Loucy (cell line): ENCODE data around the gene DPYSL4.
"Not testable (repeated sequence)": the region's sequence is repeated elsewhere in the genome, so short reads cannot be mapped to it uniquely, and the experiment has no call there.

Experiments used
- EZH2phosphoT487 ChIP-seq: fragments of 200-600 bp; IDR thresholded peaks from 2 replicates; pipeline ENCODE4 v1.6.1; 2018; ENCODE audit warnings: antibody characterized with exemption, mild to moderate bottlenecking, moderate library complexity, borderline replicate concordance
- TF ChIP-seq, protein P1 (sequence below): fragments of 200-600 bp; sonication (generic); conservative IDR thresholded peaks from 2 replicates; pipeline ENCODE4 v1.5.1; 2014; ENCODE audit warnings: mild to moderate bottlenecking, antibody characterized with exemption, low read length

DNA sequence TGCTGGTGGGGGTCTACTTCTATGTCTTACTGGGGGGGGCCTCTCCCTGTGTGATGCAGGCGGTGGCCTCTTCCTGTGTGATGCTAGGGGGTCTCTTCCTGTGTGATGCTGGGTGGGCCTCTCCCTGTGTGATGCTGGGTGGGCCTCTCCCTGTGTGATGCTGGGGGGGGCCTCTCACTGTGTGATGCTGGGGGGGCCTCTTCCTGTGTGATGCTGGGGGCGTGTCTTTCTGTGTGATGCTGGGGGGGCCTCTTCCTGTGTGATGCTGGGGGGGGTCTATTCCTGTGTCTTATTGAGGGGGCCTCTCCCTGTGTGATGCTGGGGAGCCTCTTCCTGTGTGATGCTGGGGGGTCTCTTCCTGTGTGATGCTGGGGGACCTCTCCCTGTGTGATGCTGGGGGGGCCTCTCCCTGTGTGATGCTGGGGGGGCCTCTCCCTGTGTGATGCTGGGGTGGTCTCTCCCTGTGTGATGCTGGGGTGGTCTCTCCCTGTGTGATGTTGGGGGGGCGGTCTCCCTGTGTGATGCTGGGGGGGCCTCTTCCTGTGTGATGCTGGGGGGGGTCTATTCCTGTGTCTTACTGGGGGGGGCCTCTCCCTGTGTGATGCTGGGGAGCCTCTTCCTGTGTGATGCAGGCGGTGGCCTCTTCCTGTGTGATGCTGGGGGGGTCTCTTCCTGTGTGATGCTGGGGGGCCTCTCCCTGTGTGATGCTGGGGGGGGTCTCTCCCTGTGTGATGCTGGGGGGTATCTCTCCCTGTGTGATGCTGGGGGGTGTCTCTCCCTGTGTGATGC is 25.7 kb upstream of the DPYSL4 start:
- TF ChIP-seq, protein P1, sequence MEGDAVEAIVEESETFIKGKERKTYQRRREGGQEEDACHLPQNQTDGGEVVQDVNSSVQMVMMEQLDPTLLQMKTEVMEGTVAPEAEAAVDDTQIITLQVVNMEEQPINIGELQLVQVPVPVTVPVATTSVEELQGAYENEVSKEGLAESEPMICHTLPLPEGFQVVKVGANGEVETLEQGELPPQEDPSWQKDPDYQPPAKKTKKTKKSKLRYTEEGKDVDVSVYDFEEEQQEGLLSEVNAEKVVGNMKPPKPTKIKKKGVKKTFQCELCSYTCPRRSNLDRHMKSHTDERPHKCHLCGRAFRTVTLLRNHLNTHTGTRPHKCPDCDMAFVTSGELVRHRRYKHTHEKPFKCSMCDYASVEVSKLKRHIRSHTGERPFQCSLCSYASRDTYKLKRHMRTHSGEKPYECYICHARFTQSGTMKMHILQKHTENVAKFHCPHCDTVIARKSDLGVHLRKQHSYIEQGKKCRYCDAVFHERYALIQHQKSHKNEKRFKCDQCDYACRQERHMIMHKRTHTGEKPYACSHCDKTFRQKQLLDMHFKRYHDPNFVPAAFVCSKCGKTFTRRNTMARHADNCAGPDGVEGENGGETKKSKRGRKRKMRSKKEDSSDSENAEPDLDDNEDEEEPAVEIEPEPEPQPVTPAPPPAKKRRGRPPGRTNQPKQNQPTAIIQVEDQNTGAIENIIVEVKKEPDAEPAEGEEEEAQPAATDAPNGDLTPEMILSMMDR = not testable (repeated sequence)
- TF ChIP-seq EZH2phosphoT487 = not testable (repeated sequence)
